Esophagus squamous epithelium (tissue), 4 donors: ENCODE data around the gene PALD1.

ENCODE experiments used
- POLR2A ChIP-seq, 4 donors: fragments of 450-650 bp; IDR thresholded peaks; one replicate each; pipeline ENCODE4 v1.6.1; 2017; ENCODE audit warnings: antibody characterized with exemption in 4 of 4, mild to moderate bottlenecking in 4 of 4, moderate library complexity in 3 of 4
- TF ChIP-seq, protein P1 (sequence below), 6 experiments: fragments of 450-650 bp in 4 of 6; fragments of 200-600 bp in 2 of 6; sonication (generic) in 2 of 6; IDR thresholded peaks; one replicate each; pipeline ENCODE4 v1.5.1; 2016 to 2019; ENCODE audit warnings: antibody characterized with exemption in 6 of 6, mild to moderate bottlenecking in 4 of 6, moderate library complexity in 4 of 6

DNA sequence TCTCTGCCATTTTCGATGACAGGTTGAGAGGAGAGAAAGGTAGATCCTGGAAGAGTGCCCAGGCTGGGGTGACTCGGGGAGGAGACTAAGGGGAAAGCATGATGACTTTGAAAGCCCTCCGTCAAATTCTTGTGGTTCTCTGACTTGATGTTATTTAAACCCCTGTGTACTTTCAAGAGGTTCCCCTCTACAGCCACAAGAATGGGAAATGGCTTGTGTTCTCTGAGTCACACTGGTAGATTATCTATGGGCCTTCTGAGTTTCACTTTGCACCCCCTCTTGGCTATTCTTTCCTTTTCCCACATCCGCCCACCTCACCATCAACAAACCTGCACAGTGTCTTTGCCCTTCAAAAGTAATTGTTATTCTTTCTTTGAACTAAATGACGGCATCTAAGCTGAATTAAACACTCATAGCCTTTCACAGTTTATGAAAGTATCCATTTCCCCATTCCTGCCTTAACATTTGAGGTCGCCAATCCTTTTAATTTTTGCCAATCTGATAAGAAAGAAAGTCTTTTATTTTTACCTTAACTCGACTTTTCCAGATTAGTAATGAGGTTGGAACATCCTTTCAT is 99.9 kb downstream of the PALD1 start:
- TF ChIP-seq, protein P1, sequence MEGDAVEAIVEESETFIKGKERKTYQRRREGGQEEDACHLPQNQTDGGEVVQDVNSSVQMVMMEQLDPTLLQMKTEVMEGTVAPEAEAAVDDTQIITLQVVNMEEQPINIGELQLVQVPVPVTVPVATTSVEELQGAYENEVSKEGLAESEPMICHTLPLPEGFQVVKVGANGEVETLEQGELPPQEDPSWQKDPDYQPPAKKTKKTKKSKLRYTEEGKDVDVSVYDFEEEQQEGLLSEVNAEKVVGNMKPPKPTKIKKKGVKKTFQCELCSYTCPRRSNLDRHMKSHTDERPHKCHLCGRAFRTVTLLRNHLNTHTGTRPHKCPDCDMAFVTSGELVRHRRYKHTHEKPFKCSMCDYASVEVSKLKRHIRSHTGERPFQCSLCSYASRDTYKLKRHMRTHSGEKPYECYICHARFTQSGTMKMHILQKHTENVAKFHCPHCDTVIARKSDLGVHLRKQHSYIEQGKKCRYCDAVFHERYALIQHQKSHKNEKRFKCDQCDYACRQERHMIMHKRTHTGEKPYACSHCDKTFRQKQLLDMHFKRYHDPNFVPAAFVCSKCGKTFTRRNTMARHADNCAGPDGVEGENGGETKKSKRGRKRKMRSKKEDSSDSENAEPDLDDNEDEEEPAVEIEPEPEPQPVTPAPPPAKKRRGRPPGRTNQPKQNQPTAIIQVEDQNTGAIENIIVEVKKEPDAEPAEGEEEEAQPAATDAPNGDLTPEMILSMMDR (IDR thresholded peaks at IDR 0.05) = no peak
- no peak for TF ChIP-seq POLR2A (IDR thresholded peaks at IDR 0.05)
